ENCODE results near the gene LSMEM2.
"Not testable (repeated sequence)": the region's sequence is repeated elsewhere in the genome, so short reads cannot be mapped to it uniquely, and the experiment has no call there.

The LSMEM2 gene

GRCh38 chr3:50262200-50262599, 16.7 kb upstream of the LSMEM2 start:
- DNase-seq; intact Hi-C loops (cut with DNase I): not testable (repeated sequence)

- peak in 1 of 42 donors; percentile 14 for DNase-seq
- intact Hi-C loops (cut with DNase I): no loop called here
These were observed 16.1 kb upstream of the LSMEM2 start for GRCh38 chr3:50262778-50263177.

- DNase-seq: peak in 1 of 42 donors; percentile 14
- intact Hi-C loops (cut with DNase I): no loop called here
These were observed 15.2 kb upstream of the LSMEM2 start for GRCh38 chr3:50263478-50264382.

GRCh38 chr3:50264383-50264963, 14.4 kb upstream of the LSMEM2 start:
- intact Hi-C loops (cut with DNase I): no loop called here
- peak; percentile 67 to 94 (median 84) for DNase-seq

- peak in 1 of 42 donors; percentile 23 for DNase-seq
- intact Hi-C loops (cut with DNase I): no loop called here
These were observed 13.9 kb upstream of the LSMEM2 start for GRCh38 chr3:50264964-50265485.

GRCh38 chr3:50265571-50265970, 13.3 kb upstream of the LSMEM2 start:
- DNase-seq: peak in 1 of 42 donors; percentile 16
- intact Hi-C loops (cut with DNase I): no loop called here

- DNase-seq: peak in 1 of 42 donors; percentile 14
- intact Hi-C loops (cut with DNase I): no loop called here
These were observed 12.9 kb upstream of the LSMEM2 start for GRCh38 chr3:50266017-50266416.

- peak in 1 of 42 donors; percentile 15 for DNase-seq
- intact Hi-C loops (cut with DNase I): no loop called here
These were observed 12.1 kb upstream of the LSMEM2 start for GRCh38 chr3:50266836-50267235.

- peak in 41 of 42 donors; percentile 64 to 91 (median 81) for DNase-seq
- intact Hi-C loops (cut with DNase I): no loop called here
These were observed 11.5 kb upstream of the LSMEM2 start for GRCh38 chr3:50267280-50267913.

GRCh38 chr3:50268276-50268675, 10.6 kb upstream of the LSMEM2 start:
- intact Hi-C loops (cut with DNase I): no loop called here

GRCh38 chr3:50268703-50269451, 10.0 kb upstream of the LSMEM2 start, which contains the start of gene SEMA3B:
Gene SEMA3B, plus strand, starts transcription at chr3:50269147. Its CDS starts 94 bp downstream, at chr3:50269241.
- DNase-seq: peak in 34 of 42 donors; percentile 42 to 84 (median 66)
- intact Hi-C loops (cut with DNase I): no loop called here

More at GRCh38 chr3:50268276-50268675, 10.6 kb upstream of the LSMEM2 start:
- no peak for DNase-seq

GRCh38 chr3:50269460-50269859, 9.4 kb upstream of the LSMEM2 start:
- intact Hi-C loops (cut with DNase I): no loop called here
- DNase-seq: no peak

- DNase-seq: peak in 1 of 42 donors; percentile 17
- intact Hi-C loops (cut with DNase I): loop anchor here (10.0 kb wide), 2 partner anchors 55 to 155 kb away; partner anchors contain the start of genes HYAL2 and TUSC2
These were observed 8.9 kb upstream of the LSMEM2 start for GRCh38 chr3:50269977-50270413.

- peak in 19 of 42 donors; percentile 38 to 81 (median 55) for DNase-seq
These were observed 8.3 kb upstream of the LSMEM2 start for GRCh38 chr3:50270422-50271224.

GRCh38 chr3:50271314-50271936, 7.5 kb upstream of the LSMEM2 start:
- DNase-seq: no peak
- intact Hi-C loops (cut with DNase I): loop anchor here (10.0 kb wide), 2 partner anchors 53 to 157 kb away; partner anchors contain the start of genes HYAL2 and TUSC2

More at GRCh38 chr3:50270422-50271224, 8.3 kb upstream of the LSMEM2 start:
- intact Hi-C loops (cut with DNase I): loop anchor here (10.0 kb wide), 2 partner anchors 54 to 156 kb away; partner anchors contain the start of genes HYAL2 and TUSC2

GRCh38 chr3:50272538-50272910, 6.4 kb upstream of the LSMEM2 start:
- intact Hi-C loops (cut with DNase I): loop anchor here (2.0 to 10.0 kb wide), 3 partner anchors 46 to 158 kb away; partner anchors contain the start of genes HYAL2 and TUSC2
- peak in 1 of 42 donors; percentile 14 for DNase-seq

Data from head of caudate nucleus (tissue), 42 donors.